Effector memory CD8-positive, alpha-beta T cell (primary cell): ENCODE measurements around the gene FILIP1L.

Experiments
- ATAC-seq: fragments of 150-1000 bp; cut with Tn5 transposase; replicated peaks from 2 replicates; pipeline ENCODE4 v1.10.0; 2021; ENCODE audit warnings: mild to moderate bottlenecking, moderate library complexity
- DNase-seq, 3 experiments: peaks; one replicate each; pipeline ENCODE4 v3.0.0; 2021
- H3K27ac Mint-ChIP-seq, 2 donors: one replicate each; pipeline ENCODE4 v1.8.0; 2022; ENCODE audit warnings: mild to moderate bottlenecking in 2 of 2, mixed read lengths in 2 of 2, moderate library complexity in 2 of 2
- H3K27me3 Mint-ChIP-seq, 2 donors: one replicate each; pipeline ENCODE4 v1.8.0; 2022; ENCODE audit warnings: mixed read lengths in 2 of 2
- H3K36me3 Mint-ChIP-seq: one replicate; pipeline ENCODE4 v1.8.0; 2022; ENCODE audit warnings: mild to moderate bottlenecking, moderate library complexity, mixed read lengths; ENCODE audit not compliant: insufficient read depth
- H3K4me1 Mint-ChIP-seq, 2 donors: one replicate each; pipeline ENCODE4 v1.8.0; 2022; ENCODE audit warnings: low read depth in 2 of 2, mixed read lengths in 2 of 2
- H3K4me3 Mint-ChIP-seq, 2 donors: one replicate each; pipeline ENCODE4 v1.8.0; 2022; ENCODE audit warnings: mild to moderate bottlenecking in 2 of 2, mixed read lengths in 2 of 2, moderate library complexity in 2 of 2
- H3K9me3 Mint-ChIP-seq, 2 donors: one replicate each; pipeline ENCODE4 v1.8.0; 2022; ENCODE audit warnings: mixed read lengths in 2 of 2

Gene FILIP1L

DNA sequence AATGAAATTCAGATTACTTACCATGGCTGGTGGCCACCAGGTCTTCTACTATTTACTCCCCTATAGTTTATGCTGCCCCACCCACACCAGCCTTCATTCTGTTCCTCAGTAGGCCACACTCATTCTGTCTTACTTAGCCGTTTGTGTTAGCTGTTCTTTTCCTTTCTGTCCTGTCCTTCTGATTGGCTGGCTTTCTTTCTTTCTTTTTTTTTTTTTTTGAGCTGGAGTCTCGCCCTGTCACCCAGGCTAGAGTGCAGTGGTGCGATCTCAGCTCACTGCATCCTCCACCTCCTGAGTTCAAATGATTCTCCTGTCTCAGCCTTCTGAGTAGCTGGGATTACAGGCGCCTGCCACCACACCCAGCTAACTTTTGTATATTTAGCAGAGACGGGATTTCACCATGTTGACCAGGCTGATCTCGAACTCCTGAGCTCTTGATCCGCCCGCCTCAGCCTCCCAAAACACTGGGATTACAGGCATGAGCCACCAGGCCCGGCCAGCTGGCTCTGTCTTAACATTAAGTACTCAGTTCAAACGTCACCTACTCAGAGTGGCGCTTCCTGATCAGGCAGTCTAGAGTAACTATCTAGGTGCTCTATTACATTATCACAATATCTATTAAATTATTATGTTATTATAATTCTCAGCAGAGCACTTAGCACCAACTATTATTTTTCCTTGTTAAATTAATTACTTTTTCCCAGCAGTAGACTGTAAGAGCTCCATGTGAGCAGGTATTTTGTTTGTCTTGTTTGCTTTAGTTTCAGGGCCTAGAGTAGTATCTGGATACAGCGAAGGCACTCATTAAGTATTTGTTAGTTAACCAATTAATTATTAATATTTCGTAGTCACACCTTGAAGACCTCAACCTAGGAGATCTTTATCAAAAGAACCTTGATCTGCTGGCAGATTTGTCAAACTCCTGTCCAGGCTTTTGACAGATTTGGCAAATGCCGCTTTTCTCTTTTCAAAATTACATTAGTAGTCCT lies 290.3 kb downstream of the FILIP1L start:
- ATAC-seq: no peak
- Mint-ChIP-seq H3K27ac (no peak overlapping the region), H3K4me3 (no peak overlapping the region), H3K36me3 (peaks cover 10% of the 10 kb centered on the region), H3K4me1 (peaks cover 7 to 8% of the 10 kb centered on the region in 2 donors), H3K27me3 (no peaks in the 10 kb centered on the region), H3K9me3 (no peaks in the 10 kb centered on the region)
- no peak for DNase-seq

DNA sequence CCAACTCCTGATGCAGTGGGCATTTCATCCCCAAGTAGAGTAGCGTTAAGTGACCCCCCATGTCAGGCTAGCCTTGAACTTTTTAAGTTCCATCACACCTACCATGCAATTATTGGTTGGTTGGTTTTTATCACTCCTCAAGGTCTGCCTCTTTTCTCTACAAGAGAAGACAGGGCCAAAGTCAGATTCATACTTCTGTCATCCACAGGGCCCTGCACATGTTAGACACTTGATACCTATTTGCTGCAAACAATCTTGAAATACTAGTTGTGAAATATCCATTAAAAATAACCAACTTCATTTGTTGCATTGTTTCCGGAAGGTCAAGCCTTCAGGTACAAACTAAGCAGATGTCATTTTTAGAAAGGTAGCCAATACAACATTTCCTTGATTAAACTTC lies 295.5 kb downstream of the FILIP1L start:
- no peaks in the 10 kb centered on the region for H3K27me3 Mint-ChIP-seq
- peak overlapping the region; percentile 99 to 100 for H3K27ac Mint-ChIP-seq
- H3K9me3 Mint-ChIP-seq: no peaks in the 10 kb centered on the region
- H3K4me3 Mint-ChIP-seq: peak overlapping the region; percentile 97
- DNase-seq (no peak), ATAC-seq (no peak)
- peaks cover 21% of the 10 kb centered on the region for H3K36me3 Mint-ChIP-seq
- H3K4me1 Mint-ChIP-seq: peaks cover 25 to 27% of the 10 kb centered on the region in 2 donors

DNA sequence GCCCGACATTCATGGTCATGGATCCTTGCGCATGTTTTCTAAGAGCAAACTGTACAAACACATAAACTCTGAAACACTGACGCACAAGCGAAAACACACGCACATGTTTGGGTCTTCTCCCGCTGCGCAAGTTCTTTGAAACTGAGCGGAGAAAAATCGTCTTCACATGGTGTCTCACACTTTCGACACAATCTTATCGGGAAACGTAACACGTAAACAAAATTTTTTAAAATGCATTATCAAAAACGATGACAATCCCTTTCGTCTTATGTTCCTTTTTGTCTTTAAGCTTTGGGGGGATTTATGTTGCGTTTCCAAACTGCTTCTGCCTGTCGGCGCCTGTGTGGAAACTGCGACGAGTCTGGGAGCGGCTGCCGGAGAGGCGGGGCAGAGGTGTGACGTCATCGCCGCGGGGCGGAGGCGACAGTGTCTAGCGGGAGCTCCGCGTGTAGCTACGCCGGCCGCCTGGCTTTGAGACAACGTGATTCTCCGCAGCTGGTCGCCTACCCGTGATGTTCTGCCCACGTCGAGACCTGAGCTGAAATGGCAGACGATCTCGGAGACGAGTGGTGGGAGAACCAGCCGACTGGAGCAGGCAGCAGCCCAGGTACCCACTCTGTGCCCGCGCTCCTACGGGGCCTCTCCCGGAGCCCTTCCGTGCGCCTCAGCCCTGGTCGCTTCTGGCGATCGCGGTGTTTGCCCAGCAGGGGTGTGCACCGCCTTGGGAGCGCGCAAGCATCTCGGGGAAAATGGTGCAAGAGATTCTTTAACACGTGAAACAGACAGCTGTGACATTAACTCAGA lies 296.7 kb downstream of the FILIP1L start, which contains the start of gene CMSS1:
CMSS1 (plus strand) TSS at position 426 of the 804 bp plus-strand sequence.
- Mint-ChIP-seq H3K4me1 (peaks cover 25 to 27% of the 10 kb centered on the region in 2 donors), H3K9me3 (no peaks in the 10 kb centered on the region), H3K27ac (peak within 1 kb of the TSS; percentile 99 to 100), H3K27me3 (no peaks in the 10 kb centered on the region), H3K36me3 (peaks cover 21% of the 10 kb centered on the region), H3K4me3 (peak within 1 kb of the TSS; percentile 97)
- ATAC-seq: peak; percentile 92
- peak; percentile 97 to 98 (median 98) for DNase-seq

DNA sequence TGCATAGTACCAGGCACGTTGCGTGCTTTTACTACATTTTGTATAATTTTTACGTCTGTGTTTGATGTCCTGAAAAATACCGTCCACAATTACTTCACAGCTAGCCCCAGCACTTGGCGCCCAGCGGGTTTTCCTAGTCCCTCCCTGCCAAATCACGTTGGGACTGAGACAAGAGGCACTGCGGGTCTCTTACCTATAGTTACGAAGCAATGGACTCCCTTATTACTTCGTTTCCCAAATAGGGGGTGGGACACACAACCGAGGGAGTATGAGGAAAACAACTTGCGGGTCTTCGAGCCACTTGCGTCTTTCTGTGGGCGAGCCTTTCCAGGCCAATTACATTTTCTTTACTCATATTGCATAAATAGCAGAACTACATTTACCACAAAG lies 297.3 kb downstream of the FILIP1L start:
- DNase-seq (peak in 1 of 3 experiments; percentile 3), ATAC-seq (no peak)
- Mint-ChIP-seq H3K36me3 (peaks cover 21% of the 10 kb centered on the region), H3K27me3 (no peaks in the 10 kb centered on the region), H3K27ac (peak overlapping the region; percentile 99 to 100), H3K4me3 (peak overlapping the region; percentile 97), H3K4me1 (peaks cover 25 to 27% of the 10 kb centered on the region in 2 donors), H3K9me3 (no peaks in the 10 kb centered on the region)

DNA sequence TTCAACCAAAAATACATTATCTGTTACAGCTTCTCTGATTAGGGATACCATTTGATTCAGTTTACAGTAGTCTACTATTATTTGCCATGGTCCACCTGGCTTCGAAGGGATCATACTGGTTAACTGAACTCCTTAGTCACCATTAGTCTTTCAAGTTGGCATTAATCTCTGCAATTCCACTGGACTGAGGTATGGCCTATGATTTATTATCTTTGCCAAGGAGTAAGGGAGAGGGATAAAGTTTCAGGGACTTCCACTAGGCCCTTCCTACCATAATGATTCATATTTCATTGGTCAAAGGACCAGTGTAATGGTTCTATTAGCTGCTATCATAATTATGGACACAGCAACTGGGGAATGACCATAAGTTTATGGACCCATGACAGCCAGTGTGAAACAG lies 303.9 kb downstream of the FILIP1L start:
- peaks cover 0 to 3% of the 10 kb centered on the region in 2 donors for H3K4me1 Mint-ChIP-seq
- no peak overlapping the region for H3K27ac Mint-ChIP-seq
- no peaks in the 10 kb centered on the region for H3K36me3 Mint-ChIP-seq
- H3K9me3 Mint-ChIP-seq: peaks cover 5% of the 10 kb centered on the region in 2 donors
- ATAC-seq (no peak), DNase-seq (no peak)
- no peaks in the 10 kb centered on the region for H3K27me3 Mint-ChIP-seq
- H3K4me3 Mint-ChIP-seq: no peak overlapping the region

DNA sequence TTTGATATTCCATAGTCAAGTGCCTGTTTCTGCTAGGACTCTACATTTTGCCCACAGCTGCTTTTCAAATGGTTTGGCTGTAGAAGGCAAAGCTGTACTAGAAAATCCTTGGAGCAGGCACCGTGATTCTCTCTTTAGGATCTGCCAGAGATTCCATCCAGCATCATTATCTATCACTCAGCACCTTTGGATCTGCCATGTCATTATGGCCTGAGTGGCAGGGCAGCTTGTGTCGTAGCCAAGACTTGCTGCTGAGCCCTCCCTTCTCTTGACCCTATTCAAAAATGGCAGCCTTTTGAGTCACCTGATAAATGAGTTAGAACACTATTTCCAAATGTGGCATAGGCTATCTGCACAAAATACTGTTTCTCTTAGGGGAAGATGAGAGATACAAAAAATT lies 304.7 kb downstream of the FILIP1L start:
- Mint-ChIP-seq H3K27me3 (no peaks in the 10 kb centered on the region), H3K4me3 (no peak overlapping the region), H3K36me3 (no peaks in the 10 kb centered on the region), H3K9me3 (peaks cover 6 to 8% of the 10 kb centered on the region in 2 donors), H3K4me1 (peaks cover 0 to 3% of the 10 kb centered on the region in 2 donors), H3K27ac (no peak overlapping the region)
- no peak for DNase-seq
- ATAC-seq: no peak

DNA sequence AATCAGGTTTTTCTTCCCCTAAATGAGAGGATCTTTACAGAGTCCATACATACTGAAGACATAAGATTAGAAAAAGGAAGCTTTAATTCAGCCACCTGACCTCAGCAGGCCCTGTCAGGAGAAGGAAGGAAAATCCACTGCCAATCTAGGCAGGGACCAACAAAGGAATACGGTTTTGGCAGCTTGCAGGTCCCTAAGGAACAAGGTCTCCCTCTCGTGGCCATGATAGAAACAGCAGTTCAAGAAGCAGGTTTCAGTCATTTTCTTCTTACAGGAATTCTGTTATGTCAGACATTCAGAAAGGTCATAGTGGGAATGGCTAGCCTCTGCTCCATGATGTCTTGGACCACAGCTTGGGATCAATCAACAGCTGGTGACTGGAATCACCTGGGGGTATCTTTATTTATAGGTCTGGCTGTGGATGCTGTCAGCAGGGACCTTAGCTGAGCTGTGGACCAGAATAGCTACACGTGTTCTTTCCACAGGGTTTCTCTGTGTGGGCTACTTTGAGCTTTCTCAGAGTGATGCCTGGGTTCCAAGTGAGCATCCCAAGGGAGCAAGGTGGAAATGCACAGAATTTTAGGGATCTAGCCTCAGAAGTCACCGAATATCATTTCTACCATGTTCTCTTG lies 306.0 kb downstream of the FILIP1L start:
- H3K36me3 Mint-ChIP-seq: no peaks in the 10 kb centered on the region
- peak; percentile 56 for ATAC-seq

DNA sequence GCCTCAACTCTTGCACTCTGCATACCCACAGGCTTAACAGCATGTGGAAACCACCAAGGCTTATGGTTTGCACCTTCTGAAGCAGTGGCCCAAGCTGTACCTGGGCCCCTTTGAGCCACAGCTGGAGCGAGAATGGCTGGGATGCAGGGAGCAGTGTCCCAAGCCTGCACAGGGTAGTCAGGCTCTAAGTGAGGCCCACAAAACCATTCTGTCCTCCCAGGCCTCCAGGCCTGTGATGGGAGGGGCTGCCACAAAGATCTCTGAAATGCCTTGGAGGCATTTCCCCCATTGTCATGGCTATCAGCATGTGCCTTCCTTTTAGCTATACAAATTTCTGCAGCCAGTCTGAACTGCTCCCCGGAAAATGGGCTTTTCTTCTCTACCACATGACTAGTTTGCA lies 309.1 kb downstream of the FILIP1L start:
- H3K9me3 Mint-ChIP-seq: peaks cover 6 to 8% of the 10 kb centered on the region in 2 donors
- no peak overlapping the region for H3K27ac Mint-ChIP-seq
- DNase-seq: no peak
- H3K36me3 Mint-ChIP-seq: no peaks in the 10 kb centered on the region
- peaks cover 0 to 3% of the 10 kb centered on the region in 2 donors for H3K4me1 Mint-ChIP-seq
- no peaks in the 10 kb centered on the region for H3K27me3 Mint-ChIP-seq
- no peak for ATAC-seq
- H3K4me3 Mint-ChIP-seq: no peak overlapping the region

More for the DNA sequence above, 306.0 kb downstream of the FILIP1L start:
- Mint-ChIP-seq H3K27ac (no peak overlapping the region), H3K4me1 (peaks cover 0 to 3% of the 10 kb centered on the region in 2 donors), H3K27me3 (no peaks in the 10 kb centered on the region), H3K9me3 (peaks cover 6 to 8% of the 10 kb centered on the region in 2 donors), H3K4me3 (no peak overlapping the region)
- DNase-seq: peak; percentile 25 to 49 (median 27)

DNA sequence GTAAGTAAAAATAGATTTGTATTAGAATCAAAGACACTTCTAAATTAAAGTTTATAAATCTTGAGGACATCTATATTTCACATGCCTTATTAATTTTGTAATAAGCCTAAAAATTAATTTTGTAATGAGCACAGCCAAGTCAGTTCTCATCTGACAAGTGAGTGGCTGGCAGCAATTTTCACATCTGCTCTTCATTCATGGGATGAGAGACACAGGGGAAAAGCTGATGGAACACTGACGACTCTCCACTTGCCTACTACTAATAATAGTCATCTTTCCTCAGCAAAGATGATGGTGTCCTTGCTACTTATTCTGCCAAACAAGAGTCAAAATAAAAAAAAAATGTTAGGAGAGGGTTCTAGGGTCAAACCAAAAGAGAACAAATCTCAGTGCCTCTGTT lies 311.0 kb downstream of the FILIP1L start:
- Mint-ChIP-seq H3K36me3 (no peaks in the 10 kb centered on the region), H3K27ac (no peak overlapping the region), H3K9me3 (peaks cover 6 to 8% of the 10 kb centered on the region in 2 donors), H3K4me1 (peaks cover 0 to 3% of the 10 kb centered on the region in 2 donors), H3K4me3 (no peak overlapping the region), H3K27me3 (no peaks in the 10 kb centered on the region)
- no peak for ATAC-seq
- no peak for DNase-seq

DNA sequence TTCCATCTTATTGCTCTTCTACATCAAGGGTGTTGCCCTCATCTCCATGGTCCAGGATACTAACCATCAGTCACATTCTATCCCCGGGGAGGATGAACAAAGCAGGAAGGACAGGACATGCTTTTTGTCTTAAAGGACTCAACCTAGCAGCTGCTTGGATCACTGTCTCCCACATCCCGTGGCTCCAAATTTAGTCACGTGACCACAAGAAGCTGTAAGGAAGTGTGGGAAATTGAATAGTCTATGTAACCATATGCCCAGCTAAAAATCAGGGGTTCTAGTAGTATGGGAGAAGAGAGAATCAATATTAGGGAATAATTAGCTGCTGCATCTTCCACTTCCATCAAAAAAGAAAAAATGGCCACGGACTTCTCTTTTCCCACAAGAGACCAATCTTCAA lies 314.9 kb downstream of the FILIP1L start:
- DNase-seq (no peak), ATAC-seq (no peak)
- Mint-ChIP-seq H3K27me3 (peaks cover 0 to 5% of the 10 kb centered on the region in 2 donors), H3K4me1 (no peaks in the 10 kb centered on the region), H3K4me3 (no peak overlapping the region), H3K27ac (no peak overlapping the region), H3K36me3 (no peaks in the 10 kb centered on the region), H3K9me3 (no peaks in the 10 kb centered on the region)

DNA sequence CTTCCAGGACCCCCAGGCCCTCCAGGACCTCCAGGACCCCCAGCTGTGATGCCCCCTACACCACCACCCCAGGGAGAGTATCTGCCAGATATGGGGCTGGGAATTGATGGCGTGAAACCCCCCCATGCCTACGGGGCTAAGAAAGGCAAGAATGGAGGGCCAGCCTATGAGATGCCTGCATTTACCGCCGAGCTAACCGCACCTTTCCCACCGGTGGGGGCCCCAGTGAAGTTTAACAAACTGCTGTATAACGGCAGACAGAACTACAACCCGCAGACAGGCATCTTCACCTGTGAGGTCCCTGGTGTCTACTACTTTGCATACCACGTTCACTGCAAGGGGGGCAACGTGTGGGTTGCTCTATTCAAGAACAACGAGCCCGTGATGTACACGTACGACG lies 318.7 kb downstream of the FILIP1L start:
- H3K9me3 Mint-ChIP-seq: no peaks in the 10 kb centered on the region
- H3K4me3 Mint-ChIP-seq: no peak overlapping the region
- H3K36me3 Mint-ChIP-seq: peaks cover 2% of the 10 kb centered on the region
- H3K27me3 Mint-ChIP-seq: peaks cover 11 to 19% of the 10 kb centered on the region in 2 donors
- DNase-seq (no peak), ATAC-seq (no peak)
- H3K27ac Mint-ChIP-seq: no peak overlapping the region
- H3K4me1 Mint-ChIP-seq: no peaks in the 10 kb centered on the region

DNA sequence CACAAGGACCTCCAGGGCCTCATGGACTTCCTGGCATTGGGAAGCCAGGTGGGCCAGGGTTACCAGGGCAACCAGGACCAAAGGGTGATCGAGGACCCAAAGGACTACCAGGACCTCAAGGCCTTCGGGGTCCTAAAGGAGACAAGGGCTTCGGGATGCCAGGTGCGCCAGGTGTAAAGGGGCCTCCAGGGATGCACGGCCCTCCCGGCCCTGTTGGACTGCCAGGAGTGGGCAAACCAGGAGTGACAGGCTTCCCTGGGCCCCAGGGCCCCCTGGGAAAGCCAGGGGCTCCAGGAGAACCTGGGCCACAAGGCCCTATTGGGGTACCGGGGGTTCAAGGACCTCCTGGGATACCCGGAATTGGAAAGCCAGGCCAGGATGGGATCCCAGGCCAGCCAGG lies 319.8 kb downstream of the FILIP1L start:
- Mint-ChIP-seq H3K4me3 (no peak overlapping the region), H3K27me3 (peaks cover 12 to 25% of the 10 kb centered on the region in 2 donors), H3K9me3 (no peaks in the 10 kb centered on the region), H3K27ac (no peak overlapping the region), H3K36me3 (peaks cover 2% of the 10 kb centered on the region), H3K4me1 (no peaks in the 10 kb centered on the region)
- ATAC-seq: no peak
- no peak for DNase-seq
